ENCODE results near the gene UBA6.

UBA6 gene

DNA sequence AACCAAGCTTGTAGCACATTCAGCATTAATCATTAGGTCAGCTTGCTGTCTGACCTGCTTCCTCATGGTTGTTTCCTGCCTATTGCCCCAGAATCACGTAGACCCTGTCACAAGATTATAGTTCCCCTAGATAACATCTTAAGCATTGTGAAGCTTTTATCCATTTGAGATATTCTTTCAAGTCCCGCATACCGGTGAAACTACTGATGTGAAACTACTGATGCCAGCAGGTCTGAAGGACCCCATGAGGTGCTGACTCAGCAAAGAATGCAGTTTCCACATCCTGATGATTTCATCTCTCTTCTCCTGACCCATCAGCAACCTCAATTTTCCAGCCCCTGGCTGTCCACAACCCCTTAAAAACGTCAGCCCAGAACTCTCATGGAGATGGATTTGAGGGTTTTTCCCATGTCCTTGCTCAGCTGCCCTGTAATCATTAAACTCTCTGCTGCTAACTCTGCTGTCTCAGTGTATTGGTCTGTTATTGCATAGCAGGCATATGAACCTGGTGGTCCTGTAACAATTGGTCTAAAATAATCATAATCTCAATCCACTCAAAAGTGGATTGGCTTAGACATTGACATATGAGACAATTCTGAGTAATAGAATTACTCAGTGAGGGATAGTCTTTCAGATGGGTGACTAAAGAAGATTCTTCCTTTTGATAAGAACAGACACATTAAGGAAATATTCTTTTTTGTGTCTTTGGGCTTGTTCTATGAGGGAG is 26.3 kb upstream of the UBA6 start:
- FAIRE-seq (peak; percentile 16), DNase-seq (ENCODE audit: insufficient read length, low spot score) (no peak)
- TF ChIP-seq POU2F2 (IDR thresholded peaks at IDR 0.05; ENCODE audit: low read depth, low read length) (no peak), SPI1 (IDR thresholded peaks at IDR 0.05; ENCODE audit: low read depth, low read length) (no peak), POLR2AphosphoS5 (IDR thresholded peaks at IDR 0.05; ENCODE audit: low read depth, low read length) (no peak), TAF1 (IDR thresholded peaks at IDR 0.05; ENCODE audit: low read depth, low read length) (no peak)

DNA sequence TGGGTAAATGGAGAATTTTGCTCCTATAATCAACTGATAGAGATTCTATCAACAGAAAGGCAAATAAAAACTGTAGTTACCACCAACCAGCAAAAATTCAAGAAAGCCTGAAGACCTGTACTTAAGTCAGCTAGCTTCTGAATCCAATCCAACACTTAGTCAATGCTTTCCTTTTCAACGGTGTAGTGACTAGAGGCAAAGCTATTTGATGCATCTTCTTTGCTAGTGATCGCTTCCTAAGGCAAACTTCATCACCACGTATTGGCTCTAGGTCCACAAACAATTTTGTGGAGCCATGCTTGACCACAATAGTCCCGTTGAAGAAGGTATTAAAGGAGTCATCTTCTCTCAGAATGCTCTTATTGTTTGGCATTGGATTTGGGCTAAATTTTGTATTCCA is 25.0 kb upstream of the UBA6 start:
- no peak for DNase-seq (ENCODE audit: insufficient read length, low spot score)
- FAIRE-seq = no peak
- TF ChIP-seq POLR2A (IDR thresholded peaks at IDR 0.05; ENCODE audit: low read depth, low read length) = no peak
- no peak for TF ChIP-seq POLR2AphosphoS5 (IDR thresholded peaks at IDR 0.05; ENCODE audit: low read depth, low read length)
- no peak for TF ChIP-seq PAX5 (IDR thresholded peaks at IDR 0.05; ENCODE audit: insufficient read depth, low read length, severe bottlenecking)
- no peak for TF ChIP-seq SPI1 (IDR thresholded peaks at IDR 0.05; ENCODE audit: low read depth, low read length)
- TF ChIP-seq POU2F2 (IDR thresholded peaks at IDR 0.05; ENCODE audit: low read depth, low read length) = no peak
- no peak for TF ChIP-seq TAF1 (IDR thresholded peaks at IDR 0.05; ENCODE audit: low read depth, low read length)

DNA sequence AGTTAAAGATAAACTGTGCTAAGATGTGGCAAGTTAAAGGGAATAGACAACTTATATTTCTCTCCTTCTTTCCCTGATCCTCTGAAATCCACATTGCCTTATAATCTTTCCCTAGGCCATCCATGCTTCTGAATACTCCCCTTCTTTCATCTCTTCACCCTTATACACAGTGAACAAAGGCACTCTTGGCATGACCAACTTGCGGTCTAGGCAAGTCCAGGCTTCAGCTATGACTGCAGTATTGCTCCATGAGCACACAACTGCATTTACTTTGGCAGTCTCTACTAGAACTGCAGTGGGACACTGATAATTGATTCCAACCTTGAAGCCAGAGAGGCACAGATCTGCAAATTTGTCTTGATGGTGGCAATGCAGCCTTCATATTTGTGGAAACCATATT is 24.2 kb upstream of the UBA6 start:
- DNase-seq (ENCODE audit: insufficient read length, low spot score) = no peak
- no peak for FAIRE-seq
- no peak for TF ChIP-seq POLR2AphosphoS5 (IDR thresholded peaks at IDR 0.05; ENCODE audit: low read depth, low read length)
- TF ChIP-seq TAF1 (IDR thresholded peaks at IDR 0.05; ENCODE audit: low read depth, low read length) = no peak
- no peak for TF ChIP-seq PAX5 (IDR thresholded peaks at IDR 0.05; ENCODE audit: insufficient read depth, low read length, severe bottlenecking)

DNA sequence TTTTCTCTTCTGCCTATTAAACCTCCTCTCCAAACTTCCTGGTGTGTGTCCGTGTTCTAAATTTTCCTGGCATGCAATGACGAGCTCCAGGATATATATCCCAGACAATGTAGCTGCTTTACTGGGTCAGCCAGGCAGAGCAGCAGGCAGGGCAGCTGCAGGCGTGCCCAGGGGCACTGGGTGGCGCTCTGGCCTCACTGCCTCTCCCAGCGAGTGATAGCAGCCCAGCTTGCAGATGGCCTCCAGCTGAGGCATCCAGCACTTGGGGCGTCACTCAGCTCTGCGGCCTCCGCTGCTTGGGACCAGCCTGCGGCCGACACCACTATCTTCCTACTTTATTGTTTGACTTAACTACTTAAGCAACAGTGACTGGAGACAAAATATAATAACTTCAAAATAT is 23.0 kb upstream of the UBA6 start:
- TF ChIP-seq PAX5 (IDR thresholded peaks at IDR 0.05; ENCODE audit: insufficient read depth, low read length, severe bottlenecking) (no peak), POLR2AphosphoS5 (IDR thresholded peaks at IDR 0.05; ENCODE audit: low read depth, low read length) (no peak), TAF1 (IDR thresholded peaks at IDR 0.05; ENCODE audit: low read depth, low read length) (no peak), POLR2A (IDR thresholded peaks at IDR 0.05; ENCODE audit: low read depth, low read length) (no peak), POU2F2 (IDR thresholded peaks at IDR 0.05; ENCODE audit: low read depth, low read length) (no peak), SPI1 (IDR thresholded peaks at IDR 0.05; ENCODE audit: low read depth, low read length) (no peak)
- FAIRE-seq (no peak), DNase-seq (ENCODE audit: insufficient read length, low spot score) (no peak)

DNA sequence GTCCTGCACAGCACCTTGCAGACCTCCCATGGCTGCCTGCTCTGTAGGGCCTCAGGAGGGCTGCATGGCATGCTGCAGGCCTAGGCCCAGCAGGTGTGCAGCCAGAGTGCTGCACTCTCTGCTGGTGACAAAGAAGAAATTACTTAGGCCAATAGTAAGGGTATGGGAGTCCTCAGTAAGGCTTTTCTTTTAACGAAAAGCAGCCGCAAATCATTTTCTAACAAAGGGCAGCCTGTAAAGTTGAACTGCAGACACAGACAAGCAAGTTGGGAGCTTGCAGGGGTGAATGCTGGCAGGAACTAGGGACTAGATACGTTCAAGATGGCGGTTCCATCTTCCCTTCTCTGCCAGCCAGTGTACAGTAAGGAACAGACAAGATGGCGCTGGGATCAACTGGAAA is 22.4 kb upstream of the UBA6 start:
- FAIRE-seq = no peak
- no peak for TF ChIP-seq POLR2AphosphoS5 (IDR thresholded peaks at IDR 0.05; ENCODE audit: low read depth, low read length)
- TF ChIP-seq POLR2A (IDR thresholded peaks at IDR 0.05; ENCODE audit: low read depth, low read length) = no peak
- TF ChIP-seq SPI1 (IDR thresholded peaks at IDR 0.05; ENCODE audit: low read depth, low read length) = no peak
- TF ChIP-seq POU2F2 (IDR thresholded peaks at IDR 0.05; ENCODE audit: low read depth, low read length) = no peak
- TF ChIP-seq PAX5 (IDR thresholded peaks at IDR 0.05; ENCODE audit: insufficient read depth, low read length, severe bottlenecking) = no peak
- no peak for TF ChIP-seq TAF1 (IDR thresholded peaks at IDR 0.05; ENCODE audit: low read depth, low read length)
- DNase-seq (ENCODE audit: insufficient read length, low spot score) = no peak

DNA sequence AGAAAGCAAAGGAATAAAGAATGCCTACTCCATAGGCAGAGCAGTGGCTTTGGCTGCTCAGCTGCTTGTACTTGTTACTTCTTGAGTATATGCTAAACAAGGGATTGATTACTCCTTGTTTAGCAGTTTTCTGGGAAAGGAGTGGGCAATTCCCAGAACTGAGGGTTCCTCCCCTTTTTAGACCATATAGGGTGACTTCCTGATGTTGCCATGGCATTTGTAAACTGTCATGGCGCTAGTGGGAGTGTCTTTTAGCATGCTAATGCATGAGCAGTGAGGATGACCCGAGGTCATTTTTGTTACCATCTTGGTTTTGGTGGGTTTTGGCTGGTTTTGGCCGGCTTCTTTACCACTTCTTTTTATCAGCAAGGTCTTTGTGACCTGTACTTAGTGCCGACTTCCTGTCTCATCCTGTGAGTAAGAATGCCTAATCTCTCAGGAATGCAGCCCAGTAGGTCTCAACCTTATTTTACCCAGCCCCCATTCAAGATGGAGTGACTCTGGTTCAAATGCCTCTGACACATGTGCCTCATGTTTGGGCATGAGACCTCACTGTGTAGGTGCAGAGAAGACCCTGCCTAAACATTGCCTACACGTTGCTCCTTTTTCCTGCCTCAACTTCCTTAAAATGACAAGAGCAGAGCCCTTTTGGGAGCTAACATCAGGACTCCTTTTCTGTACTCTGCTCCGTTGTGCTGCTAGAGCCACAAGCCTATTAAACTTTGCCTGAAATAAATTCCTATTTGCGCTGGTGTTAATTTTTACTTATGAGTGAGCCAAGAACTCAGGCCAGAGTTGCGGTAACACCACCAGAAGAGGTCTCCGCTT is 21.0 kb upstream of the UBA6 start:
- TF ChIP-seq TAF1 (IDR thresholded peaks at IDR 0.05; ENCODE audit: low read depth, low read length) = no peak
- TF ChIP-seq POLR2A (IDR thresholded peaks at IDR 0.05; ENCODE audit: low read depth, low read length) = no peak
- TF ChIP-seq SPI1 (IDR thresholded peaks at IDR 0.05; ENCODE audit: low read depth, low read length) = no peak
- no peak for TF ChIP-seq POU2F2 (IDR thresholded peaks at IDR 0.05; ENCODE audit: low read depth, low read length)
- TF ChIP-seq PAX5 (IDR thresholded peaks at IDR 0.05; ENCODE audit: insufficient read depth, low read length, severe bottlenecking) = no peak
- no peak for FAIRE-seq
- DNase-seq (ENCODE audit: insufficient read length, low spot score) = no peak

DNA sequence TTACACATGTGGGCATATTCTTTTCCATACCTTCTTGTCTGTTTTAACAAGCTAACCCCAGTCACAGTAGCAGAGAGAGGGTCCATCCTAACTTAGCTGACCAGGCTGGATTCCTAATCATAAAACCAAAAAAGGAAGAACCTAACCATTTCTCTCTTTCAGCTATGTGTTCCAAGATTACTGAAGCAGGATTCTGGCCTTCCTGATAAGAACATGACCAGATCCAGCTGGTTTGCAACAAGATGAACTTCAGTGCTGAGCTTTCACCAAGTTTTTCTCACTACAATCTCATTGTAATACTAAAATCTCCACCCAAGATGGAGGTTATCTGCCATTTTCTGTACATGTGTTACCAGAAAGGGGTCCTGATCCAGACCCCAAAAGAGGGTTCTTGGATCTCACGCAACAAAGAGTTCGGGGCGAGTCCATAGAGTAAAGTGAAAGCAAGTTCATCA is 20.4 kb upstream of the UBA6 start:
- DNase-seq (ENCODE audit: insufficient read length, low spot score) = no peak
- FAIRE-seq = no peak
- TF ChIP-seq POU2F2 (IDR thresholded peaks at IDR 0.05; ENCODE audit: low read depth, low read length) (no peak), TAF1 (IDR thresholded peaks at IDR 0.05; ENCODE audit: low read depth, low read length) (no peak), POLR2A (IDR thresholded peaks at IDR 0.05; ENCODE audit: low read depth, low read length) (no peak), SPI1 (IDR thresholded peaks at IDR 0.05; ENCODE audit: low read depth, low read length) (no peak), PAX5 (IDR thresholded peaks at IDR 0.05; ENCODE audit: insufficient read depth, low read length, severe bottlenecking) (no peak), POLR2AphosphoS5 (IDR thresholded peaks at IDR 0.05; ENCODE audit: low read depth, low read length) (no peak)

DNA sequence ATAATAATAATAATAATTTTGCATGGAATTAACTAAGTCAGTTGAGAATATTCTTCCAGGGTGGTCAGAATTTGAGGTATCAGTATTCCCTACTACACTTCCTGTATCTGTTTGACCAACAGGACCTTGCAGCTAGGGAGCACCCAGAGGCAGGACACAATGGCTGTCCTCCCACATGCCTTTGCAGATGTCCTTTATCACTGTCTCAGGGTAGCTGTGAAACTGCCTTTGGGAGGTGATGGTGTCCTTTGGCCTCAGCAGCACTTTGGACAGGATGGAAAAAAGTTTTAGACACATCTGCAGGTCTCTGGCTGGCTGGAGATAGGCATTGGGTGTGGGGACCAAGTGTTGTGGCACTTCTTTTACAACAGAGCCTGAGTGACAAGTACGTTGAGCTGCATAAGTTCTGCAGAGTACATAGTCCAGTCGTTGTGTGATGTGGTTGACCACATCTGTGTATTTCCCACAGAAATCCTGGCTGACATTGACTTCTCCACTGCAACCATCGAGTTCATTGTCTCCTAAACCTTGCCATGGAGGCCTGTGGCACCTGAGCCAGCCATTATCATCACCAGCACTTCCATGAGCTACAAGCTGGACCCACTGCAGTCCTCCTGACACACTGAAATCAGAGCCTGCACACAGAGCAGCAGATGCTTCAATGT is 19.1 kb upstream of the UBA6 start:
- DNase-seq (ENCODE audit: insufficient read length, low spot score) (no peak), FAIRE-seq (no peak)
- no peak for TF ChIP-seq POLR2AphosphoS5 (IDR thresholded peaks at IDR 0.05; ENCODE audit: low read depth, low read length)
- TF ChIP-seq TAF1 (IDR thresholded peaks at IDR 0.05; ENCODE audit: low read depth, low read length) = no peak
- TF ChIP-seq POU2F2 (IDR thresholded peaks at IDR 0.05; ENCODE audit: low read depth, low read length) = no peak
- TF ChIP-seq PAX5 (IDR thresholded peaks at IDR 0.05; ENCODE audit: insufficient read depth, low read length, severe bottlenecking) = no peak
- no peak for TF ChIP-seq SPI1 (IDR thresholded peaks at IDR 0.05; ENCODE audit: low read depth, low read length)
- no peak for TF ChIP-seq POLR2A (IDR thresholded peaks at IDR 0.05; ENCODE audit: low read depth, low read length)

DNA sequence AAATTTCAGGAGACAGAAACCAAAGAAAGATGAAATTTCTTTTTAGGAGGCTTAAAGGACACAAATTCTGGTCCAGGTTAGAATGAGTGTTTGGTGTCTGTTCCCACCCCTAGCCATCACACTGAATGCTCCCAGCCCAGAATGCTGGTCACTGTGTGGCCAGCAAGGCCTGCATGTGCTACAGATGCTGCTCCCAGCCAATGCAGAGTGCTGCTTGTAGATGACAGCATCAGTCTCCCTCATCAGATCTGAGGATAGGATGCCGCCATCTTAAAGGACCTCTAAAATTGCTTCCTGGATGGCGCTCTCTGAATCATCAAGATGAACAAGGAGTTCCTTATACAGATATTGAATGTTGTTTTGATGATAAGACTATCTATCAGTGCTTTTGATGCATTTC is 17.9 kb upstream of the UBA6 start:
- no peak for DNase-seq (ENCODE audit: insufficient read length, low spot score)
- TF ChIP-seq POLR2AphosphoS5 (IDR thresholded peaks at IDR 0.05; ENCODE audit: low read depth, low read length) (no peak), POU2F2 (IDR thresholded peaks at IDR 0.05; ENCODE audit: low read depth, low read length) (no peak), SPI1 (IDR thresholded peaks at IDR 0.05; ENCODE audit: low read depth, low read length) (no peak), POLR2A (IDR thresholded peaks at IDR 0.05; ENCODE audit: low read depth, low read length) (no peak), PAX5 (IDR thresholded peaks at IDR 0.05; ENCODE audit: insufficient read depth, low read length, severe bottlenecking) (no peak), TAF1 (IDR thresholded peaks at IDR 0.05; ENCODE audit: low read depth, low read length) (no peak)
- FAIRE-seq = no peak
